ENCODE data around the gene BCL6. TPM values are rescaled to one million over a fixed set of nuclear protein-coding genes. Genes with fewer than 3 reads are reported as not detected.

BCL6 gene
- total RNA-seq (2021) (10.2 to 11.8 TPM (median 11.2 TPM) in 3 replicates), Bru-seq, nascent RNA (percentile 71 among the genes with signal in this experiment)
- long read RNA-seq, experiment 1, partial matches to known transcripts: 0 of 10 reads
- long read RNA-seq, experiment 1, other reads (novel, unspliced or antisense): 7 of 10 reads
- long read RNA-seq, experiment 2, partial matches to known transcripts: 2 of 14 reads
- long read RNA-seq, experiment 2, other reads (novel, unspliced or antisense): 7 of 14 reads
- long read RNA-seq, experiment 3, partial matches to known transcripts: 0 of 1 reads
- long read RNA-seq, experiment 3, other reads (novel, unspliced or antisense): 1 of 1 reads

DNA sequence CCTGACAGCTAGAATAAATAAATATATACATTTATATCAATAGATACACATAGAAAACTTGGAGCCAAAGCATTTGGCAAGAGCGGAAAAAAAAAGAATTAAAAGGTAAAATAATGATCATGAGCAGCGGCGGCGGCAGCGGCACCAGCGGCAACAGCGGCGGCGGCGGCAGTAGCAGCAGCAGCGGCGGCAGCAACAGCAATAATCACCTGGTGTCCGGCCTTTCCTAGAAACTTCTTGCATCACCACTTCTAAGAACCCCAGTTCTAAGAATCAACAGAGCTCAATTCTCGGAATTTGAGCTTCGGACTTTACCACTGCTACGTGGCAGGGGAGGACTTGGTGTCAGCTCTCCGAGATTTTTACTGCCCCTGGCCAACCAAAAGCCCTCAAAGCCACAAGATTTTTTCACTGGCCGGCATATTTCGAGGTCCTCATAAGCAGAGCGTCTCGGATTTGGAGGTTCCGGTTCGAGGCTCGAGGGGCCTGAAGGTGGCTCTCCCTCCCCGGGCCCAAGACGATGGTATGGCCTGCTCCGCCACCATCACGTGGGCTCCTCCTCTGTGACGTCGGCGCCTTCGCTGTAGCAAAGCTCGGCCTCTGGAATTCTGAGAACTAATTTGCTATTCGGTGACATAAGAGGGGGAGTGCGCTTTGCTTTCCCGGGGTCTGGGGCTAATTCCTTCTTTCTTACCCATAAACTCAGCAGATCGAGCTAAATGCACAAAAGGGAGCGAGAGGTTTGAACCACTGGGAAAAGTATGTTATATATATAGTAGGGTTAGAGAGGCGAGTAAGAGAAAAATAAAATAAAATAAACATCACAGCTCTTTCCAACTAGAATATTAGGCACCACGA is at the start of gene BCL6:
Gene BCL6 (minus strand): TSS at position 268 of the 858 bp plus-strand sequence. CDS start 11,775 bp downstream, outside the sequence.
- Mint-ChIP-seq H3K36me3 (no peaks in the 10 kb centered on the region), H3K4me1 (peaks cover 61% of the 10 kb centered on the region), H3K27ac (peak within 1 kb of the TSS; percentile 100), H3K27me3 (ENCODE audit: low read depth) (peaks cover 17% of the 10 kb centered on the region), H3K4me3 (peak within 1 kb of the TSS; percentile 82), H3K9me3 (no peaks in the 10 kb centered on the region)
- TF ChIP-seq, protein P1, sequence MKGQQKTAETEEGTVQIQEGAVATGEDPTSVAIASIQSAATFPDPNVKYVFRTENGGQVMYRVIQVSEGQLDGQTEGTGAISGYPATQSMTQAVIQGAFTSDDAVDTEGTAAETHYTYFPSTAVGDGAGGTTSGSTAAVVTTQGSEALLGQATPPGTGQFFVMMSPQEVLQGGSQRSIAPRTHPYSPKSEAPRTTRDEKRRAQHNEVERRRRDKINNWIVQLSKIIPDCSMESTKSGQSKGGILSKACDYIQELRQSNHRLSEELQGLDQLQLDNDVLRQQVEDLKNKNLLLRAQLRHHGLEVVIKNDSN (CRISPR knock-in tag; IDR thresholded peaks at IDR 0.05): peak; percentile 96
- TF ChIP-seq, protein P2, sequence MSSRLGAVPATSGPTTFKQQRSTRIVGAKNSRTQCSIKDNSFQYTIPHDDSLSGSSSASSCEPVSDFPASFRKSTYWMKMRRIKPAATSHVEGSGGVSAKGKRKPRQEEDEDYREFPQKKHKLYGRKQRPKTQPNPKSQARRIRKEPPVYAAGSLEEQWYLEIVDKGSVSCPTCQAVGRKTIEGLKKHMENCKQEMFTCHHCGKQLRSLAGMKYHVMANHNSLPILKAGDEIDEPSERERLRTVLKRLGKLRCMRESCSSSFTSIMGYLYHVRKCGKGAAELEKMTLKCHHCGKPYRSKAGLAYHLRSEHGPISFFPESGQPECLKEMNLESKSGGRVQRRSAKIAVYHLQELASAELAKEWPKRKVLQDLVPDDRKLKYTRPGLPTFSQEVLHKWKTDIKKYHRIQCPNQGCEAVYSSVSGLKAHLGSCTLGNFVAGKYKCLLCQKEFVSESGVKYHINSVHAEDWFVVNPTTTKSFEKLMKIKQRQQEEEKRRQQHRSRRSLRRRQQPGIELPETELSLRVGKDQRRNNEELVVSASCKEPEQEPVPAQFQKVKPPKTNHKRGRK (CRISPR knock-in tag; IDR thresholded peaks at IDR 0.05; ENCODE audit: borderline replicate concordance): no peak
- TF ChIP-seq FOXK1 (CRISPR knock-in tag; IDR thresholded peaks at IDR 0.05) (peak; percentile 65; the same call in 1 of the 2 replicates), FOXP1 (CRISPR knock-in tag; IDR thresholded peaks at IDR 0.05; ENCODE audit: borderline replicate concordance) (no peak), ETV6 (CRISPR knock-in tag; IDR thresholded peaks at IDR 0.05) (peak; percentile 45; the same call in 1 of the 2 replicates), GABPB1 (CRISPR knock-in tag; IDR thresholded peaks at IDR 0.05) (peak; percentile 92), ZBTB21 (CRISPR knock-in tag; IDR thresholded peaks at IDR 0.05; ENCODE audit: borderline replicate concordance) (peak; percentile 28; the same call in 1 of the 2 replicates), TEAD1 (CRISPR knock-in tag; IDR thresholded peaks at IDR 0.05) (peak; percentile 28; the same call in 1 of the 2 replicates)
- TF ChIP-seq, protein P3, sequence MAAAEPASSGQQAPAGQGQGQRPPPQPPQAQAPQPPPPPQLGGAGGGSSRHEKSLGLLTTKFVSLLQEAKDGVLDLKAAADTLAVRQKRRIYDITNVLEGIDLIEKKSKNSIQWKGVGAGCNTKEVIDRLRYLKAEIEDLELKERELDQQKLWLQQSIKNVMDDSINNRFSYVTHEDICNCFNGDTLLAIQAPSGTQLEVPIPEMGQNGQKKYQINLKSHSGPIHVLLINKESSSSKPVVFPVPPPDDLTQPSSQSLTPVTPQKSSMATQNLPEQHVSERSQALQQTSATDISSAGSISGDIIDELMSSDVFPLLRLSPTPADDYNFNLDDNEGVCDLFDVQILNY (CRISPR knock-in tag; IDR thresholded peaks at IDR 0.05): no peak
- TF ChIP-seq, protein P4, sequence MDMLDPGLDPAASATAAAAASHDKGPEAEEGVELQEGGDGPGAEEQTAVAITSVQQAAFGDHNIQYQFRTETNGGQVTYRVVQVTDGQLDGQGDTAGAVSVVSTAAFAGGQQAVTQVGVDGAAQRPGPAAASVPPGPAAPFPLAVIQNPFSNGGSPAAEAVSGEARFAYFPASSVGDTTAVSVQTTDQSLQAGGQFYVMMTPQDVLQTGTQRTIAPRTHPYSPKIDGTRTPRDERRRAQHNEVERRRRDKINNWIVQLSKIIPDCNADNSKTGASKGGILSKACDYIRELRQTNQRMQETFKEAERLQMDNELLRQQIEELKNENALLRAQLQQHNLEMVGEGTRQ (CRISPR knock-in tag; IDR thresholded peaks at IDR 0.05): peak; percentile 96
- TF ChIP-seq, protein P5, sequence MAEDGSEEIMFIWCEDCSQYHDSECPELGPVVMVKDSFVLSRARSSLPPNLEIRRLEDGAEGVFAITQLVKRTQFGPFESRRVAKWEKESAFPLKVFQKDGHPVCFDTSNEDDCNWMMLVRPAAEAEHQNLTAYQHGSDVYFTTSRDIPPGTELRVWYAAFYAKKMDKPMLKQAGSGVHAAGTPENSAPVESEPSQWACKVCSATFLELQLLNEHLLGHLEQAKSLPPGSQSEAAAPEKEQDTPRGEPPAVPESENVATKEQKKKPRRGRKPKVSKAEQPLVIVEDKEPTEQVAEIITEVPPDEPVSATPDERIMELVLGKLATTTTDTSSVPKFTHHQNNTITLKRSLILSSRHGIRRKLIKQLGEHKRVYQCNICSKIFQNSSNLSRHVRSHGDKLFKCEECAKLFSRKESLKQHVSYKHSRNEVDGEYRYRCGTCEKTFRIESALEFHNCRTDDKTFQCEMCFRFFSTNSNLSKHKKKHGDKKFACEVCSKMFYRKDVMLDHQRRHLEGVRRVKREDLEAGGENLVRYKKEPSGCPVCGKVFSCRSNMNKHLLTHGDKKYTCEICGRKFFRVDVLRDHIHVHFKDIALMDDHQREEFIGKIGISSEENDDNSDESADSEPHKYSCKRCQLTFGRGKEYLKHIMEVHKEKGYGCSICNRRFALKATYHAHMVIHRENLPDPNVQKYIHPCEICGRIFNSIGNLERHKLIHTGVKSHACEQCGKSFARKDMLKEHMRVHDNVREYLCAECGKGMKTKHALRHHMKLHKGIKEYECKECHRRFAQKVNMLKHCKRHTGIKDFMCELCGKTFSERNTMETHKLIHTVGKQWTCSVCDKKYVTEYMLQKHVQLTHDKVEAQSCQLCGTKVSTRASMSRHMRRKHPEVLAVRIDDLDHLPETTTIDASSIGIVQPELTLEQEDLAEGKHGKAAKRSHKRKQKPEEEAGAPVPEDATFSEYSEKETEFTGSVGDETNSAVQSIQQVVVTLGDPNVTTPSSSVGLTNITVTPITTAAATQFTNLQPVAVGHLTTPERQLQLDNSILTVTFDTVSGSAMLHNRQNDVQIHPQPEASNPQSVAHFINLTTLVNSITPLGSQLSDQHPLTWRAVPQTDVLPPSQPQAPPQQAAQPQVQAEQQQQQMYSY (CRISPR knock-in tag; IDR thresholded peaks at IDR 0.05): no peak
- TF ChIP-seq, protein P6, sequence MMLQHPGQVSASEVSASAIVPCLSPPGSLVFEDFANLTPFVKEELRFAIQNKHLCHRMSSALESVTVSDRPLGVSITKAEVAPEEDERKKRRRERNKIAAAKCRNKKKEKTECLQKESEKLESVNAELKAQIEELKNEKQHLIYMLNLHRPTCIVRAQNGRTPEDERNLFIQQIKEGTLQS (CRISPR knock-in tag; conservative IDR thresholded peaks at IDR 0.05): peak; percentile 53; the same call in 1 of the 2 replicates
- DNase-seq (ENCODE audit: low spot score) (peak; percentile 84), ATAC-seq (peak; percentile 36)
- POLR2A ChIA-PET: interaction anchor here (0.7 to 1.5 kb wide), 21 partner anchors 8 to 1209 kb away, joined by 3 to 31 read pairs (median 4); partner anchors contain the start of gene LPP
- CTCF ChIA-PET: interaction anchor here (0.8 to 1.8 kb wide), 17 partner anchors 9 to 1210 kb away, joined by 3 to 9 read pairs (median 4); no protein-coding TSS in a partner anchor

DNA sequence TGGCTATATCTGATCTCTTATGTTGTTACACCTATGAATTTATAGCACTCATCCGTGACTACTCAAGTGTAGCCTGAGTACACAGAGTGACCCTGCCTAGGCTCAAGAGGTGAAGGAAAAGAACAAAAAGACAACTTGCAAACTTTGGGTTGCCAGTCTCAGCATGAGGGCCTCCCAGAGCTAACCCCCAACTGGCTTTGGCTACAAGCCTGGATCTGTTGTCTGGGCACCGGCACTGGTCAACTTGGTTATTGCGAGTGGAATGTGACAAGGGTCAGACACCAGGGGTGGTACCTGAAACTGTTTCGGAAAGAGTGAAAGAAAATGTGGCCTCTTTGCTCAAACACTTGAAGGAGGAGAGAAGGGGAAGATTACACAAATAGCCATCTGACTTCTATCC is 49.5 kb upstream of the BCL6 start:
- peaks cover 12% of the 10 kb centered on the region for H3K4me1 Mint-ChIP-seq
- no peak for DNase-seq (ENCODE audit: low spot score)
- no peaks in the 10 kb centered on the region; the same call in 1 of the 2 replicates for H3K27me3 Mint-ChIP-seq (ENCODE audit: low read depth)
- H3K9me3 Mint-ChIP-seq: peaks cover 10% of the 10 kb centered on the region
- POLR2A ChIA-PET: no interaction called here
- no peak overlapping the region for H3K27ac Mint-ChIP-seq
- no peak overlapping the region for H3K4me3 Mint-ChIP-seq
- H3K36me3 Mint-ChIP-seq: peaks cover 4% of the 10 kb centered on the region
- no peak for ATAC-seq
- CTCF ChIA-PET: interaction anchor here (1.0 kb wide), 1 partner anchor 47 kb away, joined by 3 read pairs; no protein-coding TSS in a partner anchor
- TF ChIP-seq, protein P7, sequence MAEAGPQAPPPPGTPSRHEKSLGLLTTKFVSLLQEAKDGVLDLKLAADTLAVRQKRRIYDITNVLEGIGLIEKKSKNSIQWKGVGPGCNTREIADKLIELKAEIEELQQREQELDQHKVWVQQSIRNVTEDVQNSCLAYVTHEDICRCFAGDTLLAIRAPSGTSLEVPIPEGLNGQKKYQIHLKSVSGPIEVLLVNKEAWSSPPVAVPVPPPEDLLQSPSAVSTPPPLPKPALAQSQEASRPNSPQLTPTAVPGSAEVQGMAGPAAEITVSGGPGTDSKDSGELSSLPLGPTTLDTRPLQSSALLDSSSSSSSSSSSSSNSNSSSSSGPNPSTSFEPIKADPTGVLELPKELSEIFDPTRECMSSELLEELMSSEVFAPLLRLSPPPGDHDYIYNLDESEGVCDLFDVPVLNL (CRISPR knock-in tag; IDR thresholded peaks at IDR 0.05; ENCODE audit: borderline replicate concordance, low read depth): no peak
- TF ChIP-seq, protein P5 (CRISPR knock-in tag; IDR thresholded peaks at IDR 0.05): no peak
- no peak for TF ChIP-seq SP1 (CRISPR knock-in tag; conservative IDR thresholded peaks at IDR 0.05)
- TF ChIP-seq SMAD3 (CRISPR knock-in tag; IDR thresholded peaks at IDR 0.05; ENCODE audit: borderline replicate concordance): no peak
- TF ChIP-seq RORB (CRISPR knock-in tag; IDR thresholded peaks at IDR 0.05): no peak
- no peak for TF ChIP-seq MXD4 (CRISPR knock-in tag; IDR thresholded peaks at IDR 0.05; ENCODE audit: borderline replicate concordance)

All from WTC11 (cell line).